Thyroid gland (tissue), 4 donors: ENCODE measurements around the gene SRSF8.

ENCODE experiments used
- POLR2A ChIP-seq, 2 donors: fragments of 450-650 bp; IDR thresholded peaks; one replicate each; pipeline ENCODE4 v1.6.1; 2017; ENCODE audit warnings: antibody characterized with exemption in 2 of 2, mild to moderate bottlenecking in 2 of 2, moderate library complexity in 1 of 2
- TF ChIP-seq, protein P1 (sequence below), 6 experiments: fragments of 200-600 bp in 3 of 6; fragments of 450-650 bp in 3 of 6; sonication (generic) in 3 of 6; IDR thresholded peaks; one replicate each; pipeline ENCODE4 v1.5.1; 2016 to 2019; ENCODE audit warnings: antibody characterized with exemption in 6 of 6, mild to moderate bottlenecking in 2 of 6, inconsistent platforms in 1 of 6, moderate library complexity in 1 of 6

DNA sequence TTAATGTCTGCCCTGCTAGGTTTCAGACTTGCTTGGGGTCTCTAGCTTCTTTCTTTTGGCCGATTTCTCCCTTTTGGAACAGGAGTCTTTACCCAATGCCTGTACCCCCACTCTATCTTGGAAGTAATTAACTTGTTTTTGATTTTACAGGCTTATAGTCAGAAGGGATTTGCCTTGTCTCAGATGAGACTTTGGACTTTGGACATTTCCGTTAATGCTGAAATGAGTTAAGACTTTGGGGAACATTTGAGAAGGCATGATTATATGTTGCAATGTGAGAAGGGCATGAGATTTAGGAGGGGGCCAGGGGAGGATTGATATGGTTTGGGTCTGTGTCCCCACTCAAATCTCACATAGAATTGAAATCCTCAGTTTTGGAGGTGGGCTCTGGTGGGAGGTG, 12.4 kb upstream of the SRSF8 start:
- TF ChIP-seq, protein P1, sequence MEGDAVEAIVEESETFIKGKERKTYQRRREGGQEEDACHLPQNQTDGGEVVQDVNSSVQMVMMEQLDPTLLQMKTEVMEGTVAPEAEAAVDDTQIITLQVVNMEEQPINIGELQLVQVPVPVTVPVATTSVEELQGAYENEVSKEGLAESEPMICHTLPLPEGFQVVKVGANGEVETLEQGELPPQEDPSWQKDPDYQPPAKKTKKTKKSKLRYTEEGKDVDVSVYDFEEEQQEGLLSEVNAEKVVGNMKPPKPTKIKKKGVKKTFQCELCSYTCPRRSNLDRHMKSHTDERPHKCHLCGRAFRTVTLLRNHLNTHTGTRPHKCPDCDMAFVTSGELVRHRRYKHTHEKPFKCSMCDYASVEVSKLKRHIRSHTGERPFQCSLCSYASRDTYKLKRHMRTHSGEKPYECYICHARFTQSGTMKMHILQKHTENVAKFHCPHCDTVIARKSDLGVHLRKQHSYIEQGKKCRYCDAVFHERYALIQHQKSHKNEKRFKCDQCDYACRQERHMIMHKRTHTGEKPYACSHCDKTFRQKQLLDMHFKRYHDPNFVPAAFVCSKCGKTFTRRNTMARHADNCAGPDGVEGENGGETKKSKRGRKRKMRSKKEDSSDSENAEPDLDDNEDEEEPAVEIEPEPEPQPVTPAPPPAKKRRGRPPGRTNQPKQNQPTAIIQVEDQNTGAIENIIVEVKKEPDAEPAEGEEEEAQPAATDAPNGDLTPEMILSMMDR (IDR thresholded peaks at IDR 0.05): no peak
- no peak for TF ChIP-seq POLR2A (IDR thresholded peaks at IDR 0.05)
